Thoracic aorta (tissue), 2 donors: ENCODE measurements around the gene BANP. TPM values are rescaled to one million over a fixed set of nuclear protein-coding genes. Genes with fewer than 3 reads are reported as not detected.
"Not testable (repeated sequence)": the region's sequence is repeated elsewhere in the genome, so short reads cannot be mapped to it uniquely, and the experiment has no call there.

Source experiments
- ATAC-seq: fragments of 150-250 bp; one replicate; pipeline ENCODE4 v1.8.0; 2017; ENCODE audit warnings: low read depth; ENCODE audit not compliant: insufficient number of reproducible peaks, low FRiP score
- DNase-seq: peaks from one replicate; pipeline ENCODE4 v3.0.0-alpha.2; 2020; ENCODE audit warnings: low spot score
- H3K27ac ChIP-seq, 2 donors: fragments of 200-600 bp; sonication (generic); 1 replicate in 1 of 2; 2 replicates in 1 of 2; pipeline ENCODE4 v1.5.1; 2016; ENCODE audit warnings: mild to moderate bottlenecking in 2 of 2, moderate library complexity in 2 of 2
- H3K27me3 ChIP-seq: fragments of 200-600 bp; sonication (generic); replicated peaks from 2 replicates; pipeline ENCODE4 v1.6.0; 2016; ENCODE audit warnings: mild to moderate bottlenecking; ENCODE audit not compliant: insufficient read depth
- H3K36me3 ChIP-seq: fragments of 200-600 bp; sonication (generic); one replicate; pipeline ENCODE4 v1.5.1; 2016
- H3K4me1 ChIP-seq, 2 donors: fragments of 200-600 bp; sonication (generic); 1 replicate in 1 of 2; 2 replicates in 1 of 2; pipeline versions ENCODE4 v1.5.1 to v1.6.0; 2016; ENCODE audit warnings: low read depth in 2 of 2, mild to moderate bottlenecking in 1 of 2; ENCODE audit not compliant: control insufficient read depth in 1 of 2
- H3K4me3 ChIP-seq: fragments of 200-600 bp; sonication (generic); 2 replicates; pipeline ENCODE4 v1.5.1; 2016; ENCODE audit warnings: mild to moderate bottlenecking
- H3K9me3 ChIP-seq: fragments of 200-600 bp; sonication (generic); 2 replicates; pipeline ENCODE4 v1.5.1; 2016
- total RNA-seq, 2 donors: library from RNA; depleted of rRNA; stranded (reverse); fragments of >200 nt; gene quantifications; one replicate each; pipeline versions ENCODE4 v1.1.0 to v1.2.3, GENCODE V29; 2016
- TF ChIP-seq, protein P1 (sequence below): fragments of 200-600 bp; sonication (generic); IDR thresholded peaks from one replicate; pipeline ENCODE4 v1.5.1; 2019; ENCODE audit warnings: antibody characterized with exemption

Gene BANP
- total RNA-seq, 2 donors from 2014 or later = 18.6 to 21.8 TPM

DNA sequence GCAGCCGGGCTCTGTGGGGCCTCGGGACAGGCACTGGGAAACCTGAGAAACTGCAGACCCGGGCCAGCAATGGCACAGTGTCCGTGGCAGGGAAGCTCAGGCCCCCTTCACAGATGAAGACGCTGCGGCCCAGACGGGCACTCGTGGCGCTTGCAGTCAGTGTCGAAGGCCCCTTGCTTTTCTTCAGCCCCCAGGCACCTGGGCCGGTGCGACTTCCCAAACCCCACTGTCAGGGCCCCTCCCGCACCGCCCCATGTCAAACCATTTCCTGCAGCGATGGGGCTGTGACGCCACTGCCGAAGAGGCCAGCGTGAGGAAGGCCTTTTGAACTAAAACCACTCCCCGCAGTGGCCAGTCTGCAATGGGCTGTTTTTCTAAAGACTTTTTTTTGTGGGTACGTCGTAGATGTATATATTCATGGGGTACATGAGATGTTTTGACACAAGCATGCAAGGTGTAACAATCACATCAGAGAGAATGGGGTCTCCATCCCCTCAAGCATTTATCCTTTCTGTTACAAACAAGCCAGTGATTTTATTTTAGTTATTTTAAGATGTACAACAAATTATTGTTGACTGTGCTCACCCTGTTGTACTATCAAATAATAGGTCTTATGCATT is 159.8 kb downstream of the BANP start:
- H3K4me1 ChIP-seq, H3K27me3 ChIP-seq, H3K9me3 ChIP-seq, H3K36me3 ChIP-seq, DNase-seq, ATAC-seq, H3K27ac ChIP-seq, H3K4me3 ChIP-seq: not testable (repeated sequence)

DNA sequence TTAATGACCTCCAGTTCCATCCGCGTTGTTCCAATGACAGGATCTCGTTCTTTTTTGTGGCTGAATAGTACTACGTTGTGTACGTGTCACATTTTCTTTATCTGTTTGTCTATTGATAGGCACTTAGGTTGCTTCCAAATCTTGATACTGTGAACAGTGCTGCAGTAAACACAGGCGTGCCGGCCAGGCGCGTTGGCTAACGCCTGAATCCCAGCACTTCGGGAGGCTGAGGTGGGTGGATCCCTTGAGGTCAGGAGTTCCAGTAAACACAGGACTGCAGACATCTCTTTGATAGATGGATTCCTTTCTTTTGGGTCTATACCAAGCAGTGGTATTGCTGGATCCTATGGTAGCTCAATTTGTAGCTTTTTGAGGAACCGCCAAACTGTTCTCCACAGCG is 160.7 kb downstream of the BANP start:
- not testable (repeated sequence) for H3K4me1 ChIP-seq, DNase-seq, H3K9me3 ChIP-seq, H3K27me3 ChIP-seq, H3K27ac ChIP-seq, H3K4me3 ChIP-seq, H3K36me3 ChIP-seq, ATAC-seq

GRCh38 chr16:88113545-88114045 is 162.4 kb downstream of the BANP start:
- ATAC-seq (no peak), DNase-seq (no peak)
- no peaks in the 10 kb centered on the region for H3K36me3 ChIP-seq
- no peak overlapping the region for H3K4me3 ChIP-seq
- H3K27ac ChIP-seq = no peak overlapping the region
- no peaks in the 10 kb centered on the region for H3K4me1 ChIP-seq
- TF ChIP-seq, protein P1, sequence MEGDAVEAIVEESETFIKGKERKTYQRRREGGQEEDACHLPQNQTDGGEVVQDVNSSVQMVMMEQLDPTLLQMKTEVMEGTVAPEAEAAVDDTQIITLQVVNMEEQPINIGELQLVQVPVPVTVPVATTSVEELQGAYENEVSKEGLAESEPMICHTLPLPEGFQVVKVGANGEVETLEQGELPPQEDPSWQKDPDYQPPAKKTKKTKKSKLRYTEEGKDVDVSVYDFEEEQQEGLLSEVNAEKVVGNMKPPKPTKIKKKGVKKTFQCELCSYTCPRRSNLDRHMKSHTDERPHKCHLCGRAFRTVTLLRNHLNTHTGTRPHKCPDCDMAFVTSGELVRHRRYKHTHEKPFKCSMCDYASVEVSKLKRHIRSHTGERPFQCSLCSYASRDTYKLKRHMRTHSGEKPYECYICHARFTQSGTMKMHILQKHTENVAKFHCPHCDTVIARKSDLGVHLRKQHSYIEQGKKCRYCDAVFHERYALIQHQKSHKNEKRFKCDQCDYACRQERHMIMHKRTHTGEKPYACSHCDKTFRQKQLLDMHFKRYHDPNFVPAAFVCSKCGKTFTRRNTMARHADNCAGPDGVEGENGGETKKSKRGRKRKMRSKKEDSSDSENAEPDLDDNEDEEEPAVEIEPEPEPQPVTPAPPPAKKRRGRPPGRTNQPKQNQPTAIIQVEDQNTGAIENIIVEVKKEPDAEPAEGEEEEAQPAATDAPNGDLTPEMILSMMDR = no peak
- no peaks in the 10 kb centered on the region for H3K27me3 ChIP-seq
- no peaks in the 10 kb centered on the region for H3K9me3 ChIP-seq

- not testable (repeated sequence) for H3K9me3 ChIP-seq, H3K36me3 ChIP-seq, DNase-seq, ATAC-seq, H3K27me3 ChIP-seq, H3K4me1 ChIP-seq, H3K27ac ChIP-seq, H3K4me3 ChIP-seq
These were observed 163.5 kb downstream of the BANP start for GRCh38 chr16:88114541-88115228.

DNA sequence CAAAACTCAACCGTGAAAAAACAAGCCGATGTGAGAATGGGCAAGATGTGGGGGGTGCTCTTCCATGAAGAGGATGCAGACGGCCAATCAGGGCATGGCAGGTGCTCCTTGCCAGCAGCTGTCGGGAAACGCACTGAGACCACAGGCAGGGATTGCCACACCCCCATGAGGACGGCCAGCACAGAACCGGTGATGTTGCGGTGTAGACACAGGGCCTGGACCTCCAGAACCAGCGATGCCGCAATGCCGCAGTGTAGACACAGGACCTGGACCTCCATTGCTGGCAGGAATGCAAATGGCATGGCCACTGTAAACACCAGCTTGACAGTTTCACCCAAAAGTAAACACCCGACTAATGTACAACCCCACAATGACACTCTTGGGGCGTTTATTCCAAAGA is 164.9 kb downstream of the BANP start:
- DNase-seq (no peak), ATAC-seq (no peak)
- TF ChIP-seq, protein P1 = no peak
- H3K9me3 ChIP-seq = no peaks in the 10 kb centered on the region
- no peaks in the 10 kb centered on the region for H3K4me1 ChIP-seq
- H3K27me3 ChIP-seq = no peaks in the 10 kb centered on the region
- H3K4me3 ChIP-seq = no peak overlapping the region
- no peaks in the 10 kb centered on the region for H3K36me3 ChIP-seq
- no peak overlapping the region for H3K27ac ChIP-seq

DNA sequence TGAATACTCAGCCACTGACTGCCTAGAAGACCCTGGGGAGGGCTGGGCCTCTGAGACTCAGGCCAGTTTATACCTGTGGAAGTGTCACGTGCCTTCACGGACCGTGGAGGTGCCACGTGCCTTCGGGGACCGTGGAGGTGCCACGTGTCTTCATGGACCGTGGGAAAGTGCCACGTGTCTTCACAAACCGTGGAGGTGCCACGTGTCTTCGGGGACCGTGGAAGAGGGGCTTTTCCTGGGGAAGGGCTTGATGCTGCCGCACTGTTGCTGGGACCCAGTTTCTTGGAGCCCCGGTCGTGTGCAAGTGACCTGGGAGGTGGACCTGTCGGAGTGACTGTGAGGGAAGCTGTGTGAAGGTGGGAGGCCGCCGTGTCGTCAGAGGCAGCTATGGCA is 166.2 kb downstream of the BANP start:
- H3K9me3 ChIP-seq = no peaks in the 10 kb centered on the region
- TF ChIP-seq, protein P1 = no peak
- H3K27me3 ChIP-seq = no peaks in the 10 kb centered on the region
- no peaks in the 10 kb centered on the region for H3K36me3 ChIP-seq
- DNase-seq (no peak), ATAC-seq (no peak)
- H3K4me3 ChIP-seq = no peak overlapping the region
- no peaks in the 10 kb centered on the region for H3K4me1 ChIP-seq
- no peak overlapping the region for H3K27ac ChIP-seq
